GM06990 (cell line): ENCODE measurements around the gene MYH4.

Experiments used
- DNase-seq: peaks from one replicate; pipeline ENCODE4 v3.0.0-alpha.2; 2011; ENCODE audit not compliant: insufficient read length; ENCODE audit errors: extremely low read depth
- H3K27me3 ChIP-seq: replicated peaks from 2 replicates; pipeline ENCODE4 v1.6.0; 2011; ENCODE audit warnings: low read length; ENCODE audit not compliant: control insufficient read depth, insufficient read depth
- H3K36me3 ChIP-seq: 2 replicates; pipeline ENCODE4 v1.5.1; 2011; ENCODE audit warnings: low read length; ENCODE audit not compliant: control insufficient read depth, insufficient read depth
- H3K4me3 ChIP-seq: replicated peaks from 2 replicates; pipeline ENCODE4 v1.5.1; 2011; ENCODE audit warnings: low read depth, mild to moderate bottlenecking, control low read depth, low read length
- TF ChIP-seq, protein P1 (sequence below): IDR thresholded peaks from 2 replicates; pipeline ENCODE4 v1.5.1; 2011; ENCODE audit warnings: low read length, control low read depth, mild to moderate bottlenecking, inconsistent platforms; ENCODE audit not compliant: insufficient read depth, poor library complexity, severe bottlenecking

MYH4 gene

DNA sequence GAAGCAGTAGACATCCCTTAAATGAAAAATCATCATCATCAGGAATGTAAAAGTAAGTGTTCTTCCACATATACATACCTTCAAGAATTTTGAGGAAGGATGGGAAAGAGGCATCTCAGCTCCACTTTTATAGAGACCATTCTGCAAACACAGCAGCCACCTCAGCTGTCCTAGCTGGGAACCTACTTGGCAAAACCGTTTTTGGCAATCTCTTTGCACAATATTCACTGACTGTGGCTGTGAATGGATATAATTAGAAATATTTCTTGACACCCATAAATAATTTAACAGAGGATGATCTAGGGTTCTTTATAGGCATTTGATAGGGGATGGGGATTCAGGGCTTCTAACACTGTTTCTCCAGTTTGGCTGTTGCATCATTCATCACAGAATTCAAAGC lies at the start of gene MYH4:
Gene MYH4 (minus strand): TSS at position 101 of the 400 bp plus-strand sequence. CDS start 2,814 bp downstream, outside the sequence.
- H3K36me3 ChIP-seq = no peaks in the 10 kb centered on the region
- no peak within 1 kb of the TSS for H3K4me3 ChIP-seq
- no peaks in the 10 kb centered on the region for H3K27me3 ChIP-seq
- DNase-seq = no peak
- TF ChIP-seq, protein P1, sequence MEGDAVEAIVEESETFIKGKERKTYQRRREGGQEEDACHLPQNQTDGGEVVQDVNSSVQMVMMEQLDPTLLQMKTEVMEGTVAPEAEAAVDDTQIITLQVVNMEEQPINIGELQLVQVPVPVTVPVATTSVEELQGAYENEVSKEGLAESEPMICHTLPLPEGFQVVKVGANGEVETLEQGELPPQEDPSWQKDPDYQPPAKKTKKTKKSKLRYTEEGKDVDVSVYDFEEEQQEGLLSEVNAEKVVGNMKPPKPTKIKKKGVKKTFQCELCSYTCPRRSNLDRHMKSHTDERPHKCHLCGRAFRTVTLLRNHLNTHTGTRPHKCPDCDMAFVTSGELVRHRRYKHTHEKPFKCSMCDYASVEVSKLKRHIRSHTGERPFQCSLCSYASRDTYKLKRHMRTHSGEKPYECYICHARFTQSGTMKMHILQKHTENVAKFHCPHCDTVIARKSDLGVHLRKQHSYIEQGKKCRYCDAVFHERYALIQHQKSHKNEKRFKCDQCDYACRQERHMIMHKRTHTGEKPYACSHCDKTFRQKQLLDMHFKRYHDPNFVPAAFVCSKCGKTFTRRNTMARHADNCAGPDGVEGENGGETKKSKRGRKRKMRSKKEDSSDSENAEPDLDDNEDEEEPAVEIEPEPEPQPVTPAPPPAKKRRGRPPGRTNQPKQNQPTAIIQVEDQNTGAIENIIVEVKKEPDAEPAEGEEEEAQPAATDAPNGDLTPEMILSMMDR = no peak

GRCh38 chr17:10518271-10519037 lies 49.1 kb upstream of the MYH4 start, which contains the start of gene MYH1:
TSS of gene MYH1 (minus strand) at chr17:10518542. CDS start at chr17:10516642, 1,900 bp downstream.
- Histone ChIP-seq H3K36me3 (no peaks in the 10 kb centered on the region), H3K4me3 (no peak within 1 kb of the TSS), H3K27me3 (no peaks in the 10 kb centered on the region)
- TF ChIP-seq, protein P1 = no peak
- DNase-seq = no peak

DNA sequence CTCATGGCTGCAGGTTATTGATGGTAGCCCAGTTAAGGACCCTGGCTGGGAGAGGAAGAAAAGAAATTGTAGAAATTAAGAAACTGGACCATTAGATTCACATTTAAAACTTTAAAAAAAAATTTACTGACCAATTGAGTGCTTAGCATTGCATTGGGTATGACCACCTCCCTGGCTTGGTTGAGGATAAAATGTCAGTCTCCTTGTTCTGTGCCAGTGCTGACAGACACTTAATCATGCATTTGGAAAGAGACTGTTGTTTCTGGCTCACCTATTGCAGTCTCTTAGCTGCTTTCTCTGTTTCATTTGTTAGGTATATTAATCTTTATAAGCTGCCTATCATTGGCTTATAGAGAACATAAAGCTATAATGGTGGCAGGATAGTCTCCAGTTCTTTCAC lies 47.3 kb upstream of the MYH4 start:
- Histone ChIP-seq H3K27me3 (no peaks in the 10 kb centered on the region), H3K4me3 (no peak overlapping the region), H3K36me3 (no peaks in the 10 kb centered on the region)
- no peak for DNase-seq
- TF ChIP-seq, protein P1 = no peak

DNA sequence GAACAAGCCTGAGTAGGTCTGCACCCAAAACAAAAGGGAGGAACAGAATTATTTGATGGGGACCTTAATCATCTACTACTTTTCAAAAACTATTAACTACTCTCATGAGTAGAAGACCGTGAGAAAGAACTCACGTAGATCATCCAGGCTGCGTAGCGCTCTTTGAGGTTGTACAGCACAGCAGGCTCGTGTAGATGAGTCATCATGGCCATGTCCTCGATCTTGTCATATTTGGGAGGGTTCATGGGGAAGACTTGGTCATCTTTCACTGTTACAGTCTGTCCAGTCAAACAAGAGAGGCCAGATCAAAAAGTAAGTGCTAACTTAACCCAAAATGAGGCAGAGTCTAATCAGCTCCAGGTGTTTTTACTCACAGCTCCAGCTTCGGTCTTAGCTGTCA lies 46.7 kb upstream of the MYH4 start:
- TF ChIP-seq, protein P1 = no peak
- no peak for DNase-seq
- H3K36me3 ChIP-seq = no peaks in the 10 kb centered on the region
- no peaks in the 10 kb centered on the region for H3K27me3 ChIP-seq
- H3K4me3 ChIP-seq = no peak overlapping the region

DNA sequence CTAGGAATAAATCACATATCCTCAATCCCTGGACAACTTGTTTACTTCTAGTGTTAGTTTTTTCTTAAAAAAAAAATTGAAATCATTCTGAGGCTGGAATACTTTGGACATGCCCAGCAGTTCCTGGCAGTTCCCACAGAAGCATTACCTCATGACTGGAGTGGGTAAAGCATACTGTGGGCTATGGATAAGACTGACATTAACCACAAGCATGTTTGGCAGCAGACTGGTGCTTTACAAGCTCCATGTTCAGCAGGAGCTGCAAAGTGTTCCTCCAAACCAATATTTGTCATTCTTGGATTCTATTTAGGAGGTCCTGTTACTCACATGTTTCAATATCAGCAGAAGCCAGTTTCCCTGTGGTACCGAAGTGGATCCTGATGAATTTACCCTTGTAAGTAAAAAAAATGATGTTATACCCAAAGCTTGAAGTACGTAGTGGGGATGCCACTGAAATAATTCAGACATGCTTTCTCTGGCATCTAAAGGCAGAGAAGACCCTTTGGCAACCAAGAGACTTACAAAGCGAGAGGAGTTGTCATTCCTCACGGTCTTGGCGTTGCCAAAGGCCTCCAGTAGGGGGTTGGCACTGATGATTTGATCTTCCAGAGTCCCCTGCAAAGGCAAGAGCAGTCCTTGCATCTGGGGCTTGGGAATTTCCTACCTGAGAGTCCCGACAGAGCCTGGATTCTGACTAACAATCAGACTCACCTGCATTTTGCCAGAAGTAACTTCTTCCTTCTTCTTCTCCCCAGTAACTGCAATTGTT lies 44.1 kb upstream of the MYH4 start:
- no peaks in the 10 kb centered on the region for H3K27me3 ChIP-seq
- no peaks in the 10 kb centered on the region for H3K36me3 ChIP-seq
- DNase-seq = no peak
- no peak overlapping the region for H3K4me3 ChIP-seq
- TF ChIP-seq, protein P1 = no peak
